ENCODE measurements around the gene SPEG.

DNA sequence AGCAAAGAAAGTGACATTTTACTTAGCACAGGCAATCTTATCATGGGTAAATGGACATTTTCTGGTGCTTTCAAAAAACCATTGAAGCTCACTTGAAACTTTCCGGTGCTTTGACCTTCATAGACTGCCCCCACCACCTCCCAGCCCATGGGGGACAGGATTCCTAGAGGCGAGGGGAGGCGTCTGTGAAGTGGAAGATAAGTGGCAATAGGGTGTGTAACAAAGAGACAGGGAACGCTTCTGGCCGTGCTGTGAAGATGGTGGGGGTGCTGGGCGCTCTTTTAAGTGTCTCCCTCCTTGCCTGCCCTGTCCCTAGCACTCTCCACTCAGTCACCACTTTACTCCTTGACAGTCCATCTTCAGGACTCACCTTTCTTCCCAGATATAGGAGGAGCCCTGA lies 40.6 kb downstream of the SPEG start:
- TF ChIP-seq ZNF274 (IDR thresholded peaks at IDR 0.05; ENCODE audit: low read depth, low read length) = no peak
- TF ChIP-seq YY1 (IDR thresholded peaks at IDR 0.05; ENCODE audit: insufficient read depth, insufficient read length) = no peak
- TF ChIP-seq SUZ12 (IDR thresholded peaks at IDR 0.05; ENCODE audit: extremely low read depth, insufficient read depth, insufficient read length) = no peak
